GM12878 (cell line): ENCODE results near the gene PSME3IP1. TPM values are rescaled to one million over a fixed set of nuclear protein-coding genes. Genes with fewer than 3 reads are reported as not detected.

Experiments
- ATAC-seq: fragments of 200-7000 bp; cut with Tn5 transposase; 3 replicates; pipeline ENCODE4 v1.9.1; 2020; ENCODE audit warnings: mild to moderate bottlenecking, moderate library complexity
- BruUV-seq: library from RNA; stranded (reverse); fragments of 400-500 nt; replicated peaks from 2 replicates; lab custom pipeline; 2021; lab: Mats Ljungman, UMichigan
- CTCF ChIA-PET: fragments of 300-600 bp; sonication (Branson Sonifier 250); formaldehyde crosslinking; extraction: SDS; loops from one replicate; lab custom pipeline; 2021; ENCODE audit warnings: inconsistent platforms; lab: Yijun Ruan, JAX
- POLR2A ChIA-PET: fragments of 350-600 bp; formaldehyde crosslinking; extraction: SDS; loops from one replicate; lab custom pipeline; 2021; ENCODE audit warnings: inconsistent platforms; lab: Charles Lee
- RAD21 ChIA-PET: fragments of 300-600 bp; sonication (Branson Sonifier 250); formaldehyde crosslinking; loops from one replicate; lab custom pipeline; 2023; ENCODE audit warnings: antibody characterized with exemption; ENCODE audit not compliant: unreplicated experiment; lab: Charles Lee
- SMC1A ChIA-PET: fragments of 300-600 bp; sonication (Branson Sonifier 250); formaldehyde crosslinking; loops from one replicate; lab custom pipeline; 2023; ENCODE audit not compliant: unreplicated experiment, uncharacterized antibody; lab: Charles Lee
- DNase-seq: peaks from one replicate; pipeline ENCODE4 v3.0.0-alpha.2; 2011; ENCODE audit warnings: low read depth, low spot score
- FAIRE-seq: peaks from 3 replicates; lab custom pipeline; 2011; peaks lifted over from hg19 to GRCh38; lab: Jason Lieb, UNC
- H2AFZ ChIP-seq: 2 replicates; pipeline ENCODE4 v1.6.0; 2011; ENCODE audit warnings: low read depth, low read length, control low read depth; ENCODE audit not compliant: control insufficient read depth
- H3K27ac ChIP-seq: 2 replicates; pipeline ENCODE4 v1.5.1; 2011; ENCODE audit warnings: control low read depth; ENCODE audit not compliant: control insufficient read depth, insufficient read depth
- H3K27me3 ChIP-seq, 2 experiments: replicated peaks in 1 of 2; 2 replicates each; pipeline versions ENCODE4 v1.6.0 to v1.6.1; 2011; ENCODE audit warnings: low read length in 1 of 2; ENCODE audit not compliant: control insufficient read depth in 2 of 2, insufficient read depth in 2 of 2
- H3K36me3 ChIP-seq, 2 experiments: 2 replicates each; pipeline ENCODE4 v1.5.1; 2011; ENCODE audit warnings: low read length in 1 of 2; ENCODE audit not compliant: control insufficient read depth in 2 of 2, insufficient read depth in 2 of 2
- H3K4me1 ChIP-seq: 2 replicates; pipeline ENCODE4 v1.6.1; 2011; ENCODE audit warnings: mild to moderate bottlenecking, low read length, moderate library complexity, mixed read lengths; ENCODE audit not compliant: control insufficient read depth, insufficient read depth
- H3K4me2 ChIP-seq: 2 replicates; pipeline ENCODE4 v1.6.0; 2011; ENCODE audit warnings: control low read depth; ENCODE audit not compliant: control insufficient read depth, insufficient read depth
- H3K4me3 ChIP-seq: fragments of 200-600 bp; sonication (generic); 2 replicates; pipeline ENCODE4 v1.5.1; 2016
- H3K79me2 ChIP-seq: 2 replicates; pipeline ENCODE4 v1.6.0; 2011; ENCODE audit warnings: low read length; ENCODE audit not compliant: control insufficient read depth, insufficient read depth
- H3K9ac ChIP-seq: 2 replicates; pipeline ENCODE4 v1.8.0; 2011; ENCODE audit warnings: low read length, control low read depth, mixed read lengths; ENCODE audit not compliant: control insufficient read depth, insufficient read depth
- H3K9me3 ChIP-seq: replicated peaks from 3 replicates; pipeline ENCODE4 v1.5.1; 2011; ENCODE audit warnings: mild to moderate bottlenecking, low read length; ENCODE audit not compliant: control insufficient read depth, insufficient read depth
- H4K20me1 ChIP-seq: 2 replicates; pipeline ENCODE4 v1.6.0; 2011; ENCODE audit not compliant: control insufficient read depth, insufficient read depth
- BCL11A ChIP-seq: IDR thresholded peaks from 2 replicates; pipeline ENCODE4 v1.6.1; 2011; ENCODE audit warnings: low read depth, low read length
- BMI1 ChIP-seq: fragments of 450-650 bp; IDR thresholded peaks from 2 replicates; pipeline ENCODE4 v1.6.1; 2016; ENCODE audit warnings: mild to moderate bottlenecking, moderate library complexity, borderline replicate concordance
- ETV6 ChIP-seq, 2 experiments: fragments of 450-650 bp in 1 of 2; IDR thresholded peaks in 1 of 2; conservative IDR thresholded peaks in 1 of 2; 2 replicates each; pipeline ENCODE4 v1.6.1; 2014; ENCODE audit warnings: antibody characterized with exemption in 1 of 2, borderline replicate concordance in 1 of 2, low read depth in 1 of 2, mild to moderate bottlenecking in 1 of 2, moderate library complexity in 1 of 2
- FOXK2 ChIP-seq: fragments of 450-650 bp; IDR thresholded peaks from 2 replicates; pipeline ENCODE4 v1.6.1; 2017; ENCODE audit warnings: mild to moderate bottlenecking, moderate library complexity
- HDAC6 ChIP-seq: fragments of 200-600 bp; sonication (generic); IDR thresholded peaks from one replicate; pipeline ENCODE4 v1.8.0; 2017; ENCODE audit warnings: antibody characterized with exemption; ENCODE audit not compliant: unreplicated experiment
- IKZF1 ChIP-seq: fragments of 450-650 bp; conservative IDR thresholded peaks from 2 replicates; pipeline ENCODE4 v1.6.1; 2017; ENCODE audit warnings: antibody characterized with exemption, mild to moderate bottlenecking
- IKZF2 ChIP-seq, 2 experiments: fragments of 450-650 bp; IDR thresholded peaks; 2 replicates each; pipeline ENCODE4 v1.6.1; 2017; ENCODE audit warnings: mild to moderate bottlenecking in 2 of 2, moderate library complexity in 2 of 2
- MEF2B ChIP-seq: fragments of 450-650 bp; IDR thresholded peaks from 2 replicates; pipeline ENCODE4 v1.6.1; 2018; ENCODE audit warnings: mild to moderate bottlenecking, moderate library complexity; ENCODE audit not compliant: partially characterized antibody, poor library complexity, severe bottlenecking
- POLR2A ChIP-seq: IDR thresholded peaks from 2 replicates; pipeline ENCODE4 v1.6.1; 2011; ENCODE audit warnings: low read depth, mild to moderate bottlenecking, low read length
- POLR2AphosphoS5 ChIP-seq: IDR thresholded peaks from 2 replicates; pipeline ENCODE4 v1.6.1; 2011; ENCODE audit warnings: mild to moderate bottlenecking, low read length, inconsistent platforms
- RAD21 ChIP-seq: IDR thresholded peaks from 2 replicates; pipeline ENCODE4 v1.6.1; 2011; ENCODE audit warnings: mild to moderate bottlenecking, low read depth, low read length, moderate library complexity; ENCODE audit not compliant: insufficient read depth
- SMC3 ChIP-seq: IDR thresholded peaks from 2 replicates; pipeline ENCODE4 v1.6.1; 2011; ENCODE audit warnings: low read length, improper control_type of control experiment, borderline replicate concordance
- SREBF1 ChIP-seq: IDR thresholded peaks from 2 replicates; pipeline ENCODE4 v1.6.1; 2012; ENCODE audit warnings: mild to moderate bottlenecking, low read length
- ZBED1 ChIP-seq: IDR thresholded peaks from 2 replicates; pipeline ENCODE4 v1.6.1; 2016; ENCODE audit warnings: borderline replicate concordance
- ZNF384 ChIP-seq: IDR thresholded peaks from 2 replicates; pipeline ENCODE4 v1.6.1; 2012; ENCODE audit warnings: low read depth, mild to moderate bottlenecking, low read length, improper control_type of control experiment, borderline replicate concordance
- ZSCAN29 ChIP-seq: fragments of 450-650 bp; IDR thresholded peaks from 2 replicates; pipeline ENCODE4 v1.6.1; 2017; ENCODE audit warnings: mild to moderate bottlenecking, moderate library complexity
- WGBS: methylation state at CpG from one replicate; pipeline ENCODE4 v1.1.6; 2016; ENCODE audit warnings: low lambda C conversion rate; ENCODE audit not compliant: insufficient replicate concordance, insufficient coverage; ENCODE audit errors: missing lambda C conversion rate; 5-methylcytosine and 5-hydroxymethylcytosine counted together
- in situ Hi-C: fragments of 300-500 bp; cut with MboI; formaldehyde crosslinking; loops from 9 replicates; pipeline ENCODE4 v1.14.3; 2018; ENCODE audit warnings: mixed read lengths
- intact Hi-C: fragments of 100-400 bp; cut with micrococcal nuclease; formaldehyde crosslinking; loops from one replicate; pipeline ENCODE4 v1.14.2; 2022; ENCODE audit not compliant: unreplicated experiment
- polyA plus RNA-seq, 11 experiments: library from polyadenylated mRNA; depleted of rRNA in 4 of 11; unstranded in 6 of 11; stranded (reverse) in 5 of 11; fragments of >200 nt; fragmentation: Nextera tagmentation in 4 of 11; fragmentation: Illumina TruSeq in 1 of 11; extraction: Ambion mirVana in 4 of 11; extraction: Trizol in 1 of 11; gene quantifications; 1 replicate in 1 of 11; 2 replicates in 10 of 11; pipeline versions ENCODE4 v1.2.1 to v1.2.3, GENCODE V29; 2011 to 2016; ENCODE audit warnings: inconsistent platforms in 2 of 11, missing spikeins in 2 of 11, low read depth in 1 of 11
- total RNA-seq, 4 experiments: library from RNA; depleted of rRNA in 3 of 4; stranded (reverse); fragments of >200 nt in 3 of 4; fragmentation: Illumina TruSeq in 1 of 4; extraction: Trizol in 1 of 4; gene quantifications; 2 replicates each; pipeline versions ENCODE4 v1.2.1 to v1.2.3, GENCODE V29; 2013 to 2021
- TF ChIP-seq, protein P1 (sequence below), 3 experiments: IDR thresholded peaks in 2 of 3; conservative IDR thresholded peaks in 1 of 3; 2 replicates each; pipeline ENCODE4 v1.5.1; 2011; ENCODE audit warnings: low read depth in 3 of 3, low read length in 3 of 3, mild to moderate bottlenecking in 3 of 3, control low read depth in 2 of 3, moderate library complexity in 2 of 3, inconsistent platforms in 1 of 3, mixed read lengths in 1 of 3; ENCODE audit not compliant: control insufficient read depth in 2 of 3, insufficient read depth in 1 of 3; ENCODE audit errors: extremely low read depth in 1 of 3

Gene PSME3IP1
- total and polyA plus RNA-seq, 10 of the 15 experiments (the other 5 are each of a cell fraction or from before 2014, with no cell fraction given), result 67.9 to 174 (median 111) TPM

DNA sequence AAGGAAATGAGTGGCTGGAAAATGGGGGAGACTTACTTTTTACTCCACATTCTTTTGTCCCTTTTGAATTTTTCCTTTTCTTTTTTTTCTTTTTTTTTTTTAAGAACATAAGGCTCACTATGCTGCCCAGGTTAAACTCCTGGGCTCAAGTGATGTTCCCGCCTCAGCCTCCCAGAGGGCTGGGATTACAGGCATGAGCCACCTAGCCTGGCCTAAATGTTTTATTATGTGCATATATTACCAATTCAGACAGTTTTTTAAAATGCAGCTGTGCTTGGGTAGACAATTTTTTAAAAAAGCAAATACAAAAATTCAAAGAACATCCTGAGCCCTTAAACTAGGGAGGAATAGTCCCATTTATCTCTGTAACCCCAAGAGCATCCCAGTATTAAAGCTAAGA lies 28.3 kb downstream of the PSME3IP1 start:
- H3K27ac ChIP-seq, result no peak overlapping the region
- CTCF ChIA-PET, result no interaction called here
- no peaks in the 10 kb centered on the region for H3K27me3 ChIP-seq
- no peaks in the 10 kb centered on the region for H4K20me1 ChIP-seq
- SMC1A ChIA-PET, result no interaction called here
- WGBS, result 100% methylated on average over 1 of the region's 1 CpG
- TF ChIP-seq, protein P1, sequence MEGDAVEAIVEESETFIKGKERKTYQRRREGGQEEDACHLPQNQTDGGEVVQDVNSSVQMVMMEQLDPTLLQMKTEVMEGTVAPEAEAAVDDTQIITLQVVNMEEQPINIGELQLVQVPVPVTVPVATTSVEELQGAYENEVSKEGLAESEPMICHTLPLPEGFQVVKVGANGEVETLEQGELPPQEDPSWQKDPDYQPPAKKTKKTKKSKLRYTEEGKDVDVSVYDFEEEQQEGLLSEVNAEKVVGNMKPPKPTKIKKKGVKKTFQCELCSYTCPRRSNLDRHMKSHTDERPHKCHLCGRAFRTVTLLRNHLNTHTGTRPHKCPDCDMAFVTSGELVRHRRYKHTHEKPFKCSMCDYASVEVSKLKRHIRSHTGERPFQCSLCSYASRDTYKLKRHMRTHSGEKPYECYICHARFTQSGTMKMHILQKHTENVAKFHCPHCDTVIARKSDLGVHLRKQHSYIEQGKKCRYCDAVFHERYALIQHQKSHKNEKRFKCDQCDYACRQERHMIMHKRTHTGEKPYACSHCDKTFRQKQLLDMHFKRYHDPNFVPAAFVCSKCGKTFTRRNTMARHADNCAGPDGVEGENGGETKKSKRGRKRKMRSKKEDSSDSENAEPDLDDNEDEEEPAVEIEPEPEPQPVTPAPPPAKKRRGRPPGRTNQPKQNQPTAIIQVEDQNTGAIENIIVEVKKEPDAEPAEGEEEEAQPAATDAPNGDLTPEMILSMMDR (IDR thresholded peaks at IDR 0.05 in 2 of 3, conservative IDR thresholded peaks at IDR 0.05 in 1 of 3; ENCODE audit: control insufficient read depth in 2 of 3, extremely low read depth in 1 of 3, insufficient read depth in 1 of 3, low read depth in 3 of 3, low read length in 3 of 3), result no peak
- TF ChIP-seq ZBED1, result no peak
- TF ChIP-seq POLR2AphosphoS5, result no peak
- no peak for TF ChIP-seq IKZF1
- TF ChIP-seq BCL11A, result no peak
- TF ChIP-seq IKZF2 (IDR thresholded peaks at IDR 0.05), result no peak
- no peak for TF ChIP-seq ETV6 (conservative IDR thresholded peaks at IDR 0.05 in 1 of 2, IDR thresholded peaks at IDR 0.05 in 1 of 2; ENCODE audit: borderline replicate concordance in 1 of 2, low read depth in 1 of 2)
- no peak for TF ChIP-seq BMI1
- no peak for TF ChIP-seq MEF2B
- no peak for TF ChIP-seq RAD21
- TF ChIP-seq HDAC6, result no peak
- no peak for TF ChIP-seq SMC3
- TF ChIP-seq POLR2A, result no peak
- no peak for TF ChIP-seq ZNF384
- no peak for TF ChIP-seq SREBF1
- TF ChIP-seq ZSCAN29, result no peak
- no peak for TF ChIP-seq FOXK2
- no peak for DNase-seq
- RAD21 ChIA-PET, result no interaction called here
- no peak overlapping the region for H3K9ac ChIP-seq
- in situ Hi-C loops (no loop called here), intact Hi-C loops (no loop called here)
- no peak overlapping the region for H3K4me2 ChIP-seq
- POLR2A ChIA-PET, result no interaction called here
- no peak for FAIRE-seq
- no peaks in the 10 kb centered on the region for H3K79me2 ChIP-seq
- H3K4me3 ChIP-seq, result no peak overlapping the region
- H3K4me1 ChIP-seq, result no peaks in the 10 kb centered on the region
- H3K36me3 ChIP-seq, result peaks cover 10 to 39% of the 10 kb centered on the region in 2 experiments
- H3K9me3 ChIP-seq, result no peaks in the 10 kb centered on the region
- ATAC-seq, result no peak
- no peak overlapping the region for H2AFZ ChIP-seq
- no TSS peak for BruUV-seq
